Activated T-cell treated with anti-CD3 and anti-CD28 coated beads for 48 hours (primary cell): ENCODE measurements around the gene EIF3L.

ENCODE experiments used
- DNase-seq: peaks from one replicate; pipeline ENCODE4 v3.0.0-alpha.2; 2020; ENCODE audit warnings: low read depth

The EIF3L gene

DNA sequence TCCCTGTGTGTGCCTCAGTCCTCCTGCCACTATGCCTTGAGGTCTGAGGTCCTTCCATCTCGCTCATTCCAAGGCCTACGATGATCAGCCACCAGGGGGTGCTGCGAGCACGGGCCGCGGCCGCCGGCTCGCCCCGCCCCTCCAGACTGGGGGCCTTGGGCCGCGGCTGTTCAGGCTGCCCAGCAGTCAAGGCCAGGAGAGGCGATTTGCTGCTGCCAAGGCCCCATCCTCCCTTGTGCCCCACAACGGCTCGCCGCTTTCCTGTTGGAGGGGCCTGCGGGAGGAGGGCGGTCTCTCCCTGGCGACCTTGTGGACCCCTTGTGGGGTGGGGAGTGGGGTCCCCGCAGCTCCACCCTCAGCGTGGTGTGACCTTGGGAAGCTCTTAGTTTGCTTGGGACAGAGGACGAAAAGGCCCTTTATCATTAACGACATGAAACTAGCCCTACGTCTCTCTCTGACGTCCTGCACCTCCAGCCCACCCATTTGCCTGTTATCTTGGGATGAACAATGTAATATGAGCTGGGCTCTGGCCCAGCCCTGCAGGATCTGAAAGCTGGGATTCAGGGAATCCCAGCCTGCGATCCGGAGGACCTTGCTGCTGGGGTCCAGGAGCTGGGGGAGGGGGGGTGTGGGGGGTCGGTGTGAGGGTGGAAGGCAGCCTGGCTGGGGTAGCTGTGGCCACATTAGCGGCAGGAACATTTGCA lies 31.4 kb upstream of the EIF3L start:
- DNase-seq: peak; percentile 84

GRCh38 chr22:37818409-37819104 lies 30.7 kb upstream of the EIF3L start:
- DNase-seq: peak; percentile 65

- no peak for DNase-seq
Observed at GRCh38 chr22:37819105-37819433, 30.1 kb upstream of the EIF3L start.

GRCh38 chr22:37820350-37820749 lies 28.9 kb upstream of the EIF3L start:
- DNase-seq: no peak

DNA sequence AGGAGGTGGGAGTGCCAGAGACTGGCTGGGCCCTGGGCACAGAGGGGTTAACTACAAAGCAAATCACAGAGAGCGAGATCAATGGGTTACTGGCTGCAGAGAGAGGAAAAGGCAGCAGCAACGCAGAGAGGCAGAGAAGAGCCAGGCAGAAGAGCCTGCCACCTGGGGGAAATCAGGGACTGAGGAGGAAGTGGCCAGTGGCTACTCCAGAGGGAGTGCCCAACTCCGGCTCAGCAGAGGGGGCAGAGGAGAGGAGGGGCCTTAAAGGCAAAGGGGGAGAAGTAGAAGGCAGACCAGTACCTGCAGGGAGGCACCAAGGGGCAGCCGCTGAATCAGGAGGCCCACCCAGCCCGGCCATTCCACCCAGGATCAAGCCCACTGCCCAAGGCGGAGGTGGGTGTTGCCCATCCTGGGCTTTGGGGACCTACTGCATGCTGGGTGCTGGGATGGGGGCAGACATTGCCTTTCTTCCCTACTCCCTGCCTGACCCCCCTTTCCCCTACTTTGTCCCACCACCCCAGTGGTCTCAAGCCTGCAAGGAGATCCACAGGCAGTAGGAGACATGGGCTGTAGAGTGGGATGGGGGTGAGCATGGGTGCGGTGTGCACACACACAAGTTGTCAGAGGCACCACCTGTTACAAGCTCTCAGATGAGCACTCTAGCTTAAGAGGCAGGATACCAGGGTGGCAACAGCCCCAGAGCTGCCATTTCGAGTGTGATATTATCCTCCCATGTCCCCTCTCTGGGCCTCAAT lies 27.0 kb upstream of the EIF3L start:
- no peak for DNase-seq

GRCh38 chr22:37823134-37823985 lies 25.9 kb upstream of the EIF3L start, which contains the start of gene GALR3:
TSS of gene GALR3 (plus strand) at chr22:37823382. CDS start at chr22:37823407, 25 bp downstream.
- no peak for DNase-seq

GRCh38 chr22:37824674-37825641 lies 24.3 kb upstream of the EIF3L start:
- no peak for DNase-seq

- no peak for DNase-seq
Observed at GRCh38 chr22:37827056-37827455, 22.2 kb upstream of the EIF3L start.

GRCh38 chr22:37830093-37830842 lies 19.0 kb upstream of the EIF3L start:
- no peak for DNase-seq

DNA sequence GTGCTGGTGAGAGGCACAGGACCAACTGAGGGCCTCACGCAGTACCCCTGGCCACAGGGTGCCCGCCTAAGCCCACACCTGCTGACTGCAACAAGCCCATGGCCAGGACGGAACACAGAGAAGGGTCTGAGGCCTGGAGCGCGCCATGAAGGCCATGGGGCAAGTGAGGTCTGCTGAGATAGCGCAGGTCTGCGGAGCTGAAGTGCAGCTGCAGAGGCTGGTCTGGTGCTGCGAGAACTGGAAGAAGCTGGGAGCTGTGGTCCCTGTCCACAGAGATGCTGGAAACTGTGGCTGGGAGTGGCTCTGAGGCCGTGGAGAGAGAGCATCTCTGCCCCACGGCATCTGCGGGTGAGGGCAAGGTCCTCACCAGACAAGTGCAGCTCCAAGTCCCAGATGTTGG lies 17.7 kb upstream of the EIF3L start:
- DNase-seq: no peak

DNA sequence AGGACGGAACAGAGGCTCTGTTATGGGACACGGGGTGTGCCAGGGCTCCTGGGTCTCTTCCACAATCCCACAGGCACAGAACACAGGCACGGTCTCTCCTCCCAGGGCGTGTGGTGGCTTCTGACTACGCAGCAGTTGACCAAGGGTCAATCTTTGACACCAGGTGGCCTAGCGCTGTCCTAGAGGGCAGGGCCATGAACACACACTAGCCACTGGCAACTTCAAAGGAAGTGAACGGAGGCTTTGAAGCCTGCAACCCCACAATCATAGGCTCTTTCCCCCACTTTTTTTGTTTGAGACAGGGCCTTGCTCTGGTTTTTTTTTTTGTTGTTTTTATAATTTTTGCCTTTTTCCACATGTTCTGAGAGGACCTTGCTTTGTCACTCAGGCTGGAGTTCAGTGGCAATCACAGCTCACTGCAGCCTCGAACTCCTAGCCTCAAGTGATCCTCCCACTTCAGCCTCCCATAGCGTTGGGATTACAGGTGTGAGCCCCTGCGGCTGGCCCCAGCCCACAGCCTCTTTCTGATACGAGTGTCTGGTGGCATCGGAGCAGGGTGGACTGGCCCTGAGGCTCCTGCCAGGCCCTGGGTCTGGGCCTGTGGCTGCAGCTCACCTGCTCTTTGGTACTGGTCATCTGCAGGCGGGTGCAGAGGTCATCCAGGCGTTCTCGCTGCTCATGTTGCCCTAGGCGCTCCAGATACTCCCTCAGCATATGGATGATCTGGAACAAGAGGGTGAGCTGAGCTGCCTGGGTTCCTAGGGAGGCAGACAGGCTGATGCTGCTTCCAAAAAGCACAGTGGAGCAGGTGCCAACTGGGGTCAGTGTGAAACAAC lies 17.0 kb upstream of the EIF3L start:
- no peak for DNase-seq

GRCh38 chr22:37842015-37842793 lies 7.0 kb upstream of the EIF3L start:
- DNase-seq: no peak

DNA sequence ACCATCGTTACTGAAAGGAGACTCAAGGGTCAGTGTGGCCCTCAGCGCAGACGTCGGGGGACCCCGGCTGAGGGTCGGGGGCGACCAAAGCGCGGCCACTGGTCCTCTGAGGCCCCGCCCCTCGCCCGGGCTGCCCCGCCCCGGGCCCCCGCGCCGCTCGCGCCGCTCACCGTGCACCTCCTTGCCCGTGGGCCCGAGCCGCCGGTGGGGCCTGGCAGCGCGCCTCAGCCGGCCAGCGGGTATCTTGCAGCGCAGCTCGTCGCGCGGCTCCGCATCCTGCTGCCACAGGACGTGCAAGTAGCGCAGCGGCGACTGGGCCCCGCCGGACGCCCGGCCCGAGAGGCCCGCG lies 5.5 kb upstream of the EIF3L start:
- DNase-seq: peak; percentile 58

DNA sequence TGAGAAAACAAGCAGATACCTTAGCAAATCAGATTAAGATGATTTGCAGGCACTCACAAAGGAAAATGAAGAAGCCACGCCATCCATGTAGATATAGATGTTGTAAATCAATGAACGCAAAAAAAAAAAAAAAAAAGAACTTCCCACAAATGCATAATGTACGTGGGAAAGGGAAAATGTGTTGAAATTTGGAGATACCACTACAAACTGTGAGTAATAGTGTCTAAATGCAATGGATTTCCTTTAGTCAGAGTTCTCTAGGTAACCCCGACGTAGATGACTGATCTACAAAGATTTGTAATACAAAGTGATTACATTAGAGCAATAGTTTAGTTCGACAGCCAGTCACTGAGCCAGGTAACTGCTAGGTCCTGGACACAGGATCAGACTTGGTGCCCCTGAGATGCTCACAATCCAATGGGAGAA lies 4.3 kb upstream of the EIF3L start:
- DNase-seq: no peak

- no peak for DNase-seq
Observed at GRCh38 chr22:37846433-37846832, 2.8 kb upstream of the EIF3L start.

GRCh38 chr22:37848587-37849088 lies 581 bp upstream of the EIF3L start:
- no peak for DNase-seq

DNA sequence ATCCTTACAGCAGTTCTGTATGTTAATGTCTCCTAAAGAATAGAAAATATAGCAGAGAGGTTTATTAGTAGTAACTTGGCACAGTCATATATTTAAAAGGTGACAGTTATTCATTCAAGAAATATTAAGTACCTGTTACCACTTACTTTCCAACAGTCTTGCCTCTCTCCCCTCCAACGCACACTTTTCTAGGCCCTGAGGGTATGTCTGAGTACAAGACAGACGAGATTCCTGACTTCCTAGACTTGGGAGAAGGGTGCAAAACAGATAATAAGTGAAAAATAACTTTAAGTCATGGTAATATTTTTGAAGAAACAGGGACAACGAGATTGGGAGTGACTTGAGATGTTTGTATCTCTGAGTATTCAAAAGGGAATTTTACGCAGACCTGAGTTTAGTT lies 1.6 kb downstream of the EIF3L start:
- DNase-seq: no peak

- DNase-seq: no peak
Observed at GRCh38 chr22:37852418-37852817, 3.2 kb downstream of the EIF3L start.
